H9 (cell line): ENCODE data around the gene FBXO30. TPM values are rescaled to one million over a fixed set of nuclear protein-coding genes. Genes with fewer than 3 reads are reported as not detected.

Source experiments
- DNase-seq: peaks from one replicate; pipeline ENCODE4 v3.0.0-alpha.2; 2017
- H2AFZ ChIP-seq: one replicate; pipeline ENCODE4 v1.6.1; 2013; ENCODE audit warnings: mild to moderate bottlenecking, low read length, control low read depth, moderate library complexity
- H2AK5ac ChIP-seq: 2 replicates; pipeline ENCODE4 v1.6.1; 2013; ENCODE audit warnings: low read length, control low read depth, mixed read lengths; ENCODE audit not compliant: insufficient read length
- H2BK120ac ChIP-seq: one replicate; pipeline ENCODE4 v1.6.1; 2013; ENCODE audit warnings: low read depth, mild to moderate bottlenecking, low read length, control low read depth, inconsistent platforms; ENCODE audit not compliant: poor library complexity, severe bottlenecking
- H2BK12ac ChIP-seq: 2 replicates; pipeline ENCODE4 v1.6.1; 2013; ENCODE audit warnings: low read length, control low read depth, mixed read lengths, low read depth; ENCODE audit not compliant: insufficient read length
- H2BK15ac ChIP-seq: 2 replicates; pipeline ENCODE4 v1.6.1; 2013; ENCODE audit warnings: low read depth, low read length, control low read depth
- H2BK20ac ChIP-seq: one replicate; pipeline ENCODE4 v1.6.1; 2013; ENCODE audit warnings: low read depth, mild to moderate bottlenecking, low read length, control low read depth, inconsistent platforms; ENCODE audit not compliant: poor library complexity, severe bottlenecking
- H2BK5ac ChIP-seq: 2 replicates; pipeline ENCODE4 v1.6.1; 2013; ENCODE audit warnings: low read length, control low read depth, mixed read lengths; ENCODE audit not compliant: insufficient read length
- H3K14ac ChIP-seq: 2 replicates; pipeline ENCODE4 v1.6.1; 2013; ENCODE audit warnings: low read length, control low read depth; ENCODE audit not compliant: insufficient read depth
- H3K18ac ChIP-seq: 2 replicates; pipeline ENCODE4 v1.6.1; 2013; ENCODE audit warnings: low read depth, mild to moderate bottlenecking, mixed read lengths, low read length, control low read depth; ENCODE audit not compliant: insufficient read length
- H3K23ac ChIP-seq: 2 replicates; pipeline ENCODE4 v1.6.1; 2013; ENCODE audit warnings: low read length, control low read depth, mixed read lengths, low read depth; ENCODE audit not compliant: insufficient read length
- H3K23me2 ChIP-seq: 2 replicates; pipeline ENCODE4 v1.6.1; 2013; ENCODE audit warnings: low read depth, mild to moderate bottlenecking, mixed read lengths, low read length, control low read depth; ENCODE audit not compliant: insufficient read length, poor library complexity, severe bottlenecking
- H3K27ac ChIP-seq: 2 replicates; pipeline ENCODE4 v1.5.1; 2013; ENCODE audit warnings: low read length, control low read depth, mixed read lengths, low read depth; ENCODE audit not compliant: insufficient read length
- H3K27me3 ChIP-seq: 2 replicates; pipeline ENCODE4 v1.6.1; 2013; ENCODE audit warnings: low read length, control low read depth, inconsistent platforms; ENCODE audit not compliant: insufficient read depth
- H3K4ac ChIP-seq: 2 replicates; pipeline ENCODE4 v1.6.1; 2013; ENCODE audit warnings: low read depth, mild to moderate bottlenecking, control low read depth, inconsistent platforms, low read length, moderate library complexity
- H3K4me1 ChIP-seq: 2 replicates; pipeline ENCODE4 v1.6.1; 2013; ENCODE audit warnings: low read length, control low read depth, inconsistent platforms; ENCODE audit not compliant: insufficient read depth
- H3K4me2 ChIP-seq: 2 replicates; pipeline ENCODE4 v1.6.1; 2013; ENCODE audit warnings: low read length, control low read depth, mixed read lengths; ENCODE audit not compliant: insufficient read length, insufficient read depth
- H3K56ac ChIP-seq: 2 replicates; pipeline ENCODE4 v1.6.1; 2013; ENCODE audit warnings: low read depth, mild to moderate bottlenecking, mixed read lengths, low read length, control low read depth; ENCODE audit not compliant: insufficient read length
- H3K79me1 ChIP-seq: 2 replicates; pipeline ENCODE4 v1.6.1; 2013; ENCODE audit warnings: low read depth, mild to moderate bottlenecking, moderate library complexity, low read length, control low read depth, inconsistent platforms; ENCODE audit not compliant: insufficient read depth, poor library complexity, severe bottlenecking
- H3K79me2 ChIP-seq: 2 replicates; pipeline ENCODE4 v1.6.1; 2013; ENCODE audit warnings: low read length, control low read depth, inconsistent platforms; ENCODE audit not compliant: insufficient read depth
- H3K9ac ChIP-seq: 2 replicates; pipeline ENCODE4 v1.6.1; 2013; ENCODE audit warnings: low read length, control low read depth, mixed read lengths; ENCODE audit not compliant: insufficient read length; ENCODE audit errors: extremely low read depth
- H3K9me3 ChIP-seq: one replicate; pipeline ENCODE4 v1.6.1; 2013; ENCODE audit warnings: low read depth, low read length, inconsistent platforms; ENCODE audit not compliant: control insufficient read depth
- H3T11ph ChIP-seq: one replicate; pipeline ENCODE4 v1.6.1; 2013; ENCODE audit warnings: mild to moderate bottlenecking, low read length, control low read depth, inconsistent platforms
- H4K20me1 ChIP-seq: one replicate; pipeline ENCODE4 v1.6.1; 2013; ENCODE audit not compliant: control insufficient read depth, insufficient read length, insufficient read depth
- H4K5ac ChIP-seq: 2 replicates; pipeline ENCODE4 v1.6.1; 2013; ENCODE audit warnings: low read depth, mild to moderate bottlenecking, mixed read lengths, low read length, control low read depth; ENCODE audit not compliant: insufficient read length
- H4K8ac ChIP-seq: replicated peaks from 2 replicates; pipeline ENCODE4 v1.6.1; 2013; ENCODE audit warnings: low read length, control low read depth, mixed read lengths, low read depth; ENCODE audit not compliant: insufficient read length
- H4K91ac ChIP-seq: 2 replicates; pipeline ENCODE4 v1.6.1; 2013; ENCODE audit warnings: low read depth, mild to moderate bottlenecking, moderate library complexity, mixed read lengths, low read length, control low read depth; ENCODE audit not compliant: insufficient read length
- H3K27ac Mint-ChIP-seq, 3 experiments: 2 replicates in 2 of 3; 3 replicates in 1 of 3; pipeline ENCODE4 v1.8.0; 2020 to 2021; ENCODE audit warnings: mixed read lengths in 3 of 3, mild to moderate bottlenecking in 1 of 3, moderate library complexity in 1 of 3
- H3K27me3 Mint-ChIP-seq: 2 replicates; pipeline ENCODE4 v1.8.0; 2021; ENCODE audit warnings: low read depth, mild to moderate bottlenecking, moderate library complexity, mixed read lengths
- H3K36me3 Mint-ChIP-seq, 3 experiments: 2 replicates in 2 of 3; 3 replicates in 1 of 3; pipeline ENCODE4 v1.8.0; 2020 to 2021; ENCODE audit warnings: low read depth in 3 of 3, mixed read lengths in 3 of 3; ENCODE audit not compliant: insufficient read depth in 1 of 3
- H3K4me1 Mint-ChIP-seq, 2 experiments: 2 replicates each; pipeline ENCODE4 v1.8.0; 2020; ENCODE audit warnings: mixed read lengths in 2 of 2
- H3K4me3 Mint-ChIP-seq, 2 experiments: 2 replicates in 1 of 2; 3 replicates in 1 of 2; pipeline ENCODE4 v1.8.0; 2020 to 2021; ENCODE audit warnings: mild to moderate bottlenecking in 2 of 2, mixed read lengths in 2 of 2, moderate library complexity in 1 of 2
- H3K9me3 Mint-ChIP-seq, 2 experiments: 2 replicates in 1 of 2; 3 replicates in 1 of 2; pipeline ENCODE4 v1.8.0; 2020; ENCODE audit warnings: mild to moderate bottlenecking in 2 of 2, mixed read lengths in 2 of 2, moderate library complexity in 1 of 2
- CTCF ChIP-seq: fragments of 200-600 bp; sonication (generic); conservative IDR thresholded peaks from 3 replicates; pipeline ENCODE4 v1.8.0; 2021; ENCODE audit warnings: antibody characterized with exemption, mild to moderate bottlenecking
- WGBS: extraction: QIAGEN DNeasy Blood & Tissue Kit; methylation state at CpG from one replicate; pipeline ENCODE4 v1.1.7; 2013; ENCODE audit warnings: missing lambda C conversion rate, low lambda C conversion rate, mixed read lengths; ENCODE audit not compliant: insufficient read length; ENCODE audit errors: extremely low coverage; 5-methylcytosine and 5-hydroxymethylcytosine counted together
- total RNA-seq: library from RNA; stranded (reverse); gene quantifications from 2 replicates; pipeline ENCODE4 v1.2.1, GENCODE V29; 2021

FBXO30 gene
- total RNA-seq, 1 experiment from 2014 or later, result 16.9 TPM

DNA sequence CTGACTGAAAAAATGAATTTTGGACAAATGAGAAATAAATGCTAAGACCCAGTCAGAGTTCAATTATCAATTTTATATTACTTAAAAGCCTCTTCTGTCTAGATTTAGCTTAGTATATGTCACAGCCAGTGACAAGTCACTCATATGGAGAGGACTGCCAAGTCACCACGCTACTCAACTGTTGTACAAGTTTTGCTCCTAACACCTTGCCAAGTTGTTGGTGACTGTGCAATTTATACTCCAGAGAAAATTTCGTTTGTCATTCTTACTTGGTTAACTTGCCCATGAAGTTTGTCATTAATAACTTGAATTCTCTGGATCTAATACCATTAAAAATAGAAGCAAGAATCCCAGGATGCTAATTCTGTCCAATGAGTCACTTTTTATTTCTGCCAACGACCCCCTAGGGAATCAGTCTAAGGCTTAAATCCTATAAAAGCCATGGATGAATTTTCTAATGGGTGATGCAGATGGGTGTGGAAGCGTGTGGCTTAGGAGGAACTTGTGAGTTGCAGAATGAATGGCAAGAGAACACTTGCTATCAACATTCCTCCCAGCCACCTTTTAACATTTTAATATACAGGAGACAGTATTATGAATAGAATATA lies 30.4 kb upstream of the FBXO30 start:
- DNase-seq, result no peak
- no peaks in the 10 kb centered on the region for H3K4me1 Mint-ChIP-seq
- no peak overlapping the region for H3K4ac ChIP-seq
- no peaks in the 10 kb centered on the region for H3K4me1 ChIP-seq
- H3K4me2 ChIP-seq, result no peak overlapping the region
- H3K79me1 ChIP-seq, result no peaks in the 10 kb centered on the region
- no peak overlapping the region for H4K91ac ChIP-seq
- H3K9me3 Mint-ChIP-seq, result no peaks in the 10 kb centered on the region
- H3K27ac Mint-ChIP-seq, result no peak overlapping the region
- no peaks in the 10 kb centered on the region for H3K9me3 ChIP-seq
- no peak overlapping the region for H4K5ac ChIP-seq
- no CpG with 5 or more reads among the region's 4 CpGs for WGBS
- H3T11ph ChIP-seq, result no peak overlapping the region
- no peak overlapping the region for H2BK15ac ChIP-seq
- no peak overlapping the region for H2BK12ac ChIP-seq
- H2BK20ac ChIP-seq, result no peak overlapping the region
- no peak for TF ChIP-seq CTCF
- H4K8ac ChIP-seq, result no peak overlapping the region
- no peak overlapping the region for H3K56ac ChIP-seq
- H3K23ac ChIP-seq, result no peak overlapping the region
- H3K4me3 Mint-ChIP-seq, result no peak overlapping the region
- no peak overlapping the region for H2AFZ ChIP-seq
- no peaks in the 10 kb centered on the region for H3K23me2 ChIP-seq
- H2BK120ac ChIP-seq, result no peak overlapping the region
- H3K79me2 ChIP-seq, result no peaks in the 10 kb centered on the region
- no peak overlapping the region for H3K9ac ChIP-seq
- H2BK5ac ChIP-seq, result no peak overlapping the region
- H4K20me1 ChIP-seq, result no peaks in the 10 kb centered on the region
- H3K14ac ChIP-seq, result no peak overlapping the region
- H3K18ac ChIP-seq, result no peak overlapping the region
- no peaks in the 10 kb centered on the region for H3K27me3 Mint-ChIP-seq
- H3K27me3 ChIP-seq, result no peaks in the 10 kb centered on the region
- H3K36me3 Mint-ChIP-seq, result no peaks in the 10 kb centered on the region
- no peak overlapping the region for H3K27ac ChIP-seq
- no peak overlapping the region for H2AK5ac ChIP-seq
